ENCODE data around the gene COBLL1.
"Not testable (repeated sequence)": the region's sequence is repeated elsewhere in the genome, so short reads cannot be mapped to it uniquely, and the experiment has no call there.

Gene COBLL1

DNA sequence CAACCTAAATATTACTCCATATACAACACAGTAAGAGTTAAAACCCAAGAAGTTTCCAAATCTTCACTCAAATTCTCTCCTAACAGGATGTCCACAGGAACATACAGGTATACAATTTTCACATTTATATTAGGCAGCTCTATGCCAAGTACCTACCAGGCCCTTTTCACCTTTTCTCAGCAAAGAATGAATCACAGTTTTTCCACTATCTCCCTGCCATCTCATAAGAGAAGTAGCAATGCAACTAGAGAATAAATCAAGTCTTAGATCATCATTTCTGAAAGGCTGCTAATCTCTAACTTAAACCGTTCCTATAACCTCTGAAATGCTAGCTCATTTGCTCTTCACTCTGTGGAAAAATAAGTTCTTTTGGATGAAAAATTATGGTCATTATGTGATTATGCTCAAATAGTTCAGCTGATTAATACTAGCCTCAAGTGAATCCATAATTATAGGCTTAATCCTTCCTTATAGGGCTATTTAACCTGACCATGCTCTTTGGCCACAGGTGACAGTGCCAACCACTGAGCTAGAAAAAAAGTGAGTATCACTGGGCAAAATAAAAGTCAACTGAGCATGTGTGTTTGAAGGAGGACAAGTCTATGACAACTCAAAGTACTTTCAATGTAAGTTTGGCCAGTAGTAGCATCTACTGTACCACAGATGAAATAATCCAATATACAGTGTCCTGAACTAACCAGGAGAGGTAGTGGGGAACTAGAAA, 79.7 kb downstream of the COBLL1 start:
- TF ChIP-seq, protein P1, sequence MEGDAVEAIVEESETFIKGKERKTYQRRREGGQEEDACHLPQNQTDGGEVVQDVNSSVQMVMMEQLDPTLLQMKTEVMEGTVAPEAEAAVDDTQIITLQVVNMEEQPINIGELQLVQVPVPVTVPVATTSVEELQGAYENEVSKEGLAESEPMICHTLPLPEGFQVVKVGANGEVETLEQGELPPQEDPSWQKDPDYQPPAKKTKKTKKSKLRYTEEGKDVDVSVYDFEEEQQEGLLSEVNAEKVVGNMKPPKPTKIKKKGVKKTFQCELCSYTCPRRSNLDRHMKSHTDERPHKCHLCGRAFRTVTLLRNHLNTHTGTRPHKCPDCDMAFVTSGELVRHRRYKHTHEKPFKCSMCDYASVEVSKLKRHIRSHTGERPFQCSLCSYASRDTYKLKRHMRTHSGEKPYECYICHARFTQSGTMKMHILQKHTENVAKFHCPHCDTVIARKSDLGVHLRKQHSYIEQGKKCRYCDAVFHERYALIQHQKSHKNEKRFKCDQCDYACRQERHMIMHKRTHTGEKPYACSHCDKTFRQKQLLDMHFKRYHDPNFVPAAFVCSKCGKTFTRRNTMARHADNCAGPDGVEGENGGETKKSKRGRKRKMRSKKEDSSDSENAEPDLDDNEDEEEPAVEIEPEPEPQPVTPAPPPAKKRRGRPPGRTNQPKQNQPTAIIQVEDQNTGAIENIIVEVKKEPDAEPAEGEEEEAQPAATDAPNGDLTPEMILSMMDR (IDR thresholded peaks at IDR 0.05; ENCODE audit: insufficient read depth, low read depth, low read length, missing control alignments): no peak
- H3K4me3 ChIP-seq (ENCODE audit: low read length): no peak overlapping the region
- DNase-seq (ENCODE audit: low read depth): peak; percentile 8

- peak; percentile 21 for DNase-seq (ENCODE audit: low read depth)
- H3K4me3 ChIP-seq (ENCODE audit: low read length): not testable (repeated sequence)
Observed at GRCh38 chr2:164761201-164761600, 80.4 kb downstream of the COBLL1 start.

DNA sequence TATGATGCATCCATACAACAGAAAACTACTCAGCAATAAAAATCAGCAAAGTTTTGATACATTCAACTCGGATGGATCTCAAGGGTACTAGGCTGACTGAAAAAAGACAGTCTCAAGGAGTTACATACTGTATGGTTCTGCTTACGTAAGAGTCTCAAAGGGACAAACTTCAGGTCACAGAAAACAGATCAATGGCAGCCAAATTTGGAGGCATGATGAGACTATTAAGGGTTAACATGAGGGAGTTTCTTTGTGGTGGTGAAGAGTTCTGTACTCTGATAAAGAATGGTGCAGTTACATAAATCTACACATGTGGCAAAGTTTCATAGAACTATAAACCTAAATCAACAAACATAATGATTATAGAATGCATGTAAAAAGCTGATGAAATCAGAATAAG, 81.4 kb downstream of the COBLL1 start:
- TF ChIP-seq, protein P1 (IDR thresholded peaks at IDR 0.05; ENCODE audit: insufficient read depth, low read depth, low read length, missing control alignments): no peak
- H3K4me3 ChIP-seq (ENCODE audit: low read length): no peak overlapping the region
- DNase-seq (ENCODE audit: low read depth): no peak

- no peak overlapping the region for H3K4me3 ChIP-seq (ENCODE audit: low read length)
- TF ChIP-seq, protein P1 (IDR thresholded peaks at IDR 0.05; ENCODE audit: insufficient read depth, low read depth, low read length, missing control alignments): no peak
- DNase-seq (ENCODE audit: low read depth): peak; percentile 66
Observed at GRCh38 chr2:164757934-164758695, 83.5 kb downstream of the COBLL1 start.

DNA sequence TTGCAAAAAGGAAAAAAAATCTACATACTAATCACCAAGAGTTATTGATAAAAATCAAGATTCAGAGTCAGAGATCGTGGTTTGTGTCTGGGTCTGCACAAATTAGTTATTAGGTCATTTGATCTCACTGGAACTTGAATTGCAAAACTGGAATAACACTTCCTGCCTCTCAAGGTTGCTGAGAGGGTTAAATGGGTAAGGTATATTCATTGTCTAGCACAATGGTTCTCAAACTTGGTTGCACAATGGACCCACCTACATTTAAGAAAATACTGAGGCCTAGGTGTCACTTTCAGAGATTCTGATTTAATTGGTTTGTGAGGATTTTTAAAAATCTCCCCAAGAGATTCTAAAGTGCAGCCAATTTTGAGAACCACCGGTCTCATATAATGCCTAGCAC, 84.8 kb downstream of the COBLL1 start:
- TF ChIP-seq, protein P1 (IDR thresholded peaks at IDR 0.05; ENCODE audit: insufficient read depth, low read depth, low read length, missing control alignments): no peak
- peak; percentile 13 for DNase-seq (ENCODE audit: low read depth)
- no peak overlapping the region for H3K4me3 ChIP-seq (ENCODE audit: low read length)

GRCh38 chr2:164755952-164756351, 85.7 kb downstream of the COBLL1 start:
- H3K4me3 ChIP-seq (ENCODE audit: low read length): no peak overlapping the region
- DNase-seq (ENCODE audit: low read depth): no peak
- TF ChIP-seq, protein P1 (IDR thresholded peaks at IDR 0.05; ENCODE audit: insufficient read depth, low read depth, low read length, missing control alignments): no peak

GRCh38 chr2:164754157-164755093, 87.2 kb downstream of the COBLL1 start:
- TF ChIP-seq, protein P1 (IDR thresholded peaks at IDR 0.05; ENCODE audit: insufficient read depth, low read depth, low read length, missing control alignments): no peak

More at GRCh38 chr2:164754157-164755093, 87.2 kb downstream of the COBLL1 start:
- no peak for DNase-seq (ENCODE audit: low read depth)
- no peak overlapping the region for H3K4me3 ChIP-seq (ENCODE audit: low read length)

Measured in epithelial cell of esophagus (primary cell).